Liver (tissue), 9 donors: Measurements from ENCODE around the gene ZMYM4. TPM values are rescaled to one million over a fixed set of nuclear protein-coding genes. Genes with fewer than 3 reads are reported as not detected.
"Not testable (repeated sequence)": the region's sequence is repeated elsewhere in the genome, so short reads cannot be mapped to it uniquely, and the experiment has no call there.

ENCODE experiments used
- DNase-seq: peaks from one replicate; pipeline ENCODE4 v3.0.0-alpha.2; 2017; ENCODE audit warnings: low spot score
- H3K27ac ChIP-seq, 2 donors: one replicate each; pipeline ENCODE4 v1.7.0; 2013; ENCODE audit warnings: inconsistent platforms in 2 of 2, low read length in 2 of 2, control low read depth in 1 of 2, low read depth in 1 of 2, mild to moderate bottlenecking in 1 of 2
- H3K27me3 ChIP-seq, 4 donors: one replicate each; pipeline versions ENCODE4 v1.6.1 to v1.7.0; 2013; ENCODE audit warnings: low read length in 3 of 4, inconsistent platforms in 1 of 4, mild to moderate bottlenecking in 1 of 4, moderate library complexity in 1 of 4; ENCODE audit not compliant: control insufficient read depth in 4 of 4, insufficient read depth in 4 of 4
- H3K36me3 ChIP-seq, 4 donors: one replicate each; pipeline versions ENCODE4 v1.6.1 to v1.7.0; 2013; ENCODE audit warnings: low read length in 3 of 4, mild to moderate bottlenecking in 3 of 4, low read depth in 1 of 4, moderate library complexity in 1 of 4; ENCODE audit not compliant: control insufficient read depth in 4 of 4, insufficient read depth in 3 of 4
- H3K4me1 ChIP-seq, 4 donors: one replicate each; pipeline versions ENCODE4 v1.6.1 to v1.7.0; 2013; ENCODE audit warnings: low read length in 3 of 4, mild to moderate bottlenecking in 3 of 4, moderate library complexity in 1 of 4; ENCODE audit not compliant: control insufficient read depth in 4 of 4, insufficient read depth in 4 of 4
- H3K4me3 ChIP-seq, 3 donors: one replicate each; pipeline versions ENCODE4 v1.6.1 to v1.7.0; 2013; ENCODE audit warnings: low read length in 3 of 3, control low read depth in 1 of 3, low read depth in 1 of 3, mild to moderate bottlenecking in 1 of 3
- H3K9ac ChIP-seq, 2 donors: one replicate each; pipeline ENCODE4 v1.7.0; 2013; ENCODE audit warnings: low read length in 2 of 2, mild to moderate bottlenecking in 2 of 2, moderate library complexity in 2 of 2, control low read depth in 1 of 2, low read depth in 1 of 2
- H3K9me3 ChIP-seq, 4 donors: one replicate each; pipeline versions ENCODE4 v1.6.1 to v1.7.0; 2013; ENCODE audit warnings: low read length in 3 of 4; ENCODE audit not compliant: control insufficient read depth in 4 of 4
- ATF3 ChIP-seq: IDR thresholded peaks from 2 replicates; pipeline ENCODE4 v1.6.1; 2016; ENCODE audit warnings: antibody characterized with exemption
- FOXA2 ChIP-seq: IDR thresholded peaks from 2 replicates; pipeline ENCODE4 v1.6.1; 2016; ENCODE audit warnings: antibody characterized with exemption
- GABPA ChIP-seq, 2 donors: IDR thresholded peaks in 1 of 2; conservative IDR thresholded peaks in 1 of 2; 2 replicates each; pipeline ENCODE4 v1.6.1; 2016; ENCODE audit warnings: antibody characterized with exemption in 2 of 2, mild to moderate bottlenecking in 1 of 2, moderate library complexity in 1 of 2
- HNF4A ChIP-seq, 2 donors: conservative IDR thresholded peaks; 2 replicates each; pipeline ENCODE4 v1.6.1; 2016; ENCODE audit warnings: antibody characterized with exemption in 2 of 2, mild to moderate bottlenecking in 2 of 2
- HNF4G ChIP-seq: IDR thresholded peaks from 2 replicates; pipeline ENCODE4 v1.6.1; 2016; ENCODE audit warnings: antibody characterized with exemption
- JUND ChIP-seq, 2 donors: IDR thresholded peaks; 2 replicates each; pipeline ENCODE4 v1.6.1; 2016; ENCODE audit warnings: antibody characterized with exemption in 2 of 2
- MAX ChIP-seq: IDR thresholded peaks from 2 replicates; pipeline ENCODE4 v1.6.1; 2016; ENCODE audit warnings: antibody characterized with exemption
- NR2F2 ChIP-seq: IDR thresholded peaks from 2 replicates; pipeline ENCODE4 v1.6.1; 2016; ENCODE audit warnings: antibody characterized with exemption
- RAD21 ChIP-seq, 2 donors: IDR thresholded peaks; 2 replicates each; pipeline ENCODE4 v1.6.1; 2016; ENCODE audit warnings: antibody characterized with exemption in 2 of 2, mild to moderate bottlenecking in 2 of 2
- RXRA ChIP-seq, 2 donors: IDR thresholded peaks; 2 replicates each; pipeline ENCODE4 v1.6.1; 2017 to 2018; ENCODE audit warnings: antibody characterized with exemption in 2 of 2, mild to moderate bottlenecking in 1 of 2
- YY1 ChIP-seq: IDR thresholded peaks from 2 replicates; pipeline ENCODE4 v1.6.1; 2016; ENCODE audit warnings: antibody characterized with exemption, mild to moderate bottlenecking
- whole genome bisulfite sequencing: extraction: QIAGEN DNeasy Blood & Tissue Kit; methylation state at CpG from one replicate; pipeline ENCODE4 v1.1.7; 2013; 5-methylcytosine and 5-hydroxymethylcytosine counted together
- polyA plus RNA-seq, 2 donors: library from polyadenylated mRNA; stranded (reverse) in 1 of 2; unstranded in 1 of 2; fragments of 200-250 nt in 1 of 2; fragments of >200 nt in 1 of 2; fragmentation: Nextera tagmentation in 1 of 2; extraction: Ambion mirVana in 1 of 2; gene quantifications; one replicate each; pipeline versions ENCODE4 v1.2.1 to v1.2.3, GENCODE V29; 2013 to 2015
- total RNA-seq, 2 donors: library from RNA; depleted of rRNA; stranded (reverse); fragments of >200 nt; gene quantifications; one replicate each; pipeline ENCODE4 v1.2.3, GENCODE V29; 2014
- TF ChIP-seq, protein P1 (sequence below): IDR thresholded peaks from 2 replicates; pipeline ENCODE4 v1.6.1; 2016; ENCODE audit warnings: antibody characterized with exemption, mild to moderate bottlenecking
- TF ChIP-seq, protein P2 (sequence below): IDR thresholded peaks from 2 replicates; pipeline ENCODE4 v1.6.1; 2016; ENCODE audit warnings: antibody characterized with exemption
- TF ChIP-seq, protein P3 (sequence below): fragments of 150-350 bp; IDR thresholded peaks from 2 replicates; pipeline ENCODE4 v1.5.1; 2017; ENCODE audit warnings: improper control_type of control experiment, low read depth, low read length; ENCODE audit not compliant: missing input control
- donor health status: healthy.
- donor health status: healthy.
- donor health status: healthy.
- donor health status: healthy.
- donor health status: healthy.

The ZMYM4 gene
- total and polyA plus RNA-seq, 4 donors, result 5.3 to 16.8 (median 10.5) TPM

GRCh38 chr1:35461966-35462651 lies 193.6 kb downstream of the ZMYM4 start:
- Histone ChIP-seq H3K9ac (no peak overlapping the region), H3K9me3 (no peaks in the 10 kb centered on the region), H3K27ac (no peak overlapping the region), H3K4me1 (no peaks in the 10 kb centered on the region), H3K27me3 (no peaks in the 10 kb centered on the region), H3K4me3 (no peak overlapping the region), H3K36me3 (peaks cover 8 to 48% (median 37%) of the 10 kb centered on the region in 4 donors)
- WGBS, result 96% methylated on average over 5 of the region's 5 CpGs
- no peak for TF ChIP-seq RAD21 (IDR thresholded peaks at IDR 0.05)
- TF ChIP-seq, protein P1, sequence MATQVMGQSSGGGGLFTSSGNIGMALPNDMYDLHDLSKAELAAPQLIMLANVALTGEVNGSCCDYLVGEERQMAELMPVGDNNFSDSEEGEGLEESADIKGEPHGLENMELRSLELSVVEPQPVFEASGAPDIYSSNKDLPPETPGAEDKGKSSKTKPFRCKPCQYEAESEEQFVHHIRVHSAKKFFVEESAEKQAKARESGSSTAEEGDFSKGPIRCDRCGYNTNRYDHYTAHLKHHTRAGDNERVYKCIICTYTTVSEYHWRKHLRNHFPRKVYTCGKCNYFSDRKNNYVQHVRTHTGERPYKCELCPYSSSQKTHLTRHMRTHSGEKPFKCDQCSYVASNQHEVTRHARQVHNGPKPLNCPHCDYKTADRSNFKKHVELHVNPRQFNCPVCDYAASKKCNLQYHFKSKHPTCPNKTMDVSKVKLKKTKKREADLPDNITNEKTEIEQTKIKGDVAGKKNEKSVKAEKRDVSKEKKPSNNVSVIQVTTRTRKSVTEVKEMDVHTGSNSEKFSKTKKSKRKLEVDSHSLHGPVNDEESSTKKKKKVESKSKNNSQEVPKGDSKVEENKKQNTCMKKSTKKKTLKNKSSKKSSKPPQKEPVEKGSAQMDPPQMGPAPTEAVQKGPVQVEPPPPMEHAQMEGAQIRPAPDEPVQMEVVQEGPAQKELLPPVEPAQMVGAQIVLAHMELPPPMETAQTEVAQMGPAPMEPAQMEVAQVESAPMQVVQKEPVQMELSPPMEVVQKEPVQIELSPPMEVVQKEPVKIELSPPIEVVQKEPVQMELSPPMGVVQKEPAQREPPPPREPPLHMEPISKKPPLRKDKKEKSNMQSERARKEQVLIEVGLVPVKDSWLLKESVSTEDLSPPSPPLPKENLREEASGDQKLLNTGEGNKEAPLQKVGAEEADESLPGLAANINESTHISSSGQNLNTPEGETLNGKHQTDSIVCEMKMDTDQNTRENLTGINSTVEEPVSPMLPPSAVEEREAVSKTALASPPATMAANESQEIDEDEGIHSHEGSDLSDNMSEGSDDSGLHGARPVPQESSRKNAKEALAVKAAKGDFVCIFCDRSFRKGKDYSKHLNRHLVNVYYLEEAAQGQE, result no peak
- TF ChIP-seq RXRA (IDR thresholded peaks at IDR 0.05), result no peak
- TF ChIP-seq, protein P2, sequence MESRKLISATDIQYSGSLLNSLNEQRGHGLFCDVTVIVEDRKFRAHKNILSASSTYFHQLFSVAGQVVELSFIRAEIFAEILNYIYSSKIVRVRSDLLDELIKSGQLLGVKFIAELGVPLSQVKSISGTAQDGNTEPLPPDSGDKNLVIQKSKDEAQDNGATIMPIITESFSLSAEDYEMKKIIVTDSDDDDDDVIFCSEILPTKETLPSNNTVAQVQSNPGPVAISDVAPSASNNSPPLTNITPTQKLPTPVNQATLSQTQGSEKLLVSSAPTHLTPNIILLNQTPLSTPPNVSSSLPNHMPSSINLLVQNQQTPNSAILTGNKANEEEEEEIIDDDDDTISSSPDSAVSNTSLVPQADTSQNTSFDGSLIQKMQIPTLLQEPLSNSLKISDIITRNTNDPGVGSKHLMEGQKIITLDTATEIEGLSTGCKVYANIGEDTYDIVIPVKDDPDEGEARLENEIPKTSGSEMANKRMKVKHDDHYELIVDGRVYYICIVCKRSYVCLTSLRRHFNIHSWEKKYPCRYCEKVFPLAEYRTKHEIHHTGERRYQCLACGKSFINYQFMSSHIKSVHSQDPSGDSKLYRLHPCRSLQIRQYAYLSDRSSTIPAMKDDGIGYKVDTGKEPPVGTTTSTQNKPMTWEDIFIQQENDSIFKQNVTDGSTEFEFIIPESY, result no peak
- TF ChIP-seq GABPA (IDR thresholded peaks at IDR 0.05 in 1 of 2, conservative IDR thresholded peaks at IDR 0.05 in 1 of 2), result no peak
- no peak for TF ChIP-seq HNF4A (conservative IDR thresholded peaks at IDR 0.05)
- TF ChIP-seq JUND (IDR thresholded peaks at IDR 0.05), result no peak
- TF ChIP-seq, protein P3, sequence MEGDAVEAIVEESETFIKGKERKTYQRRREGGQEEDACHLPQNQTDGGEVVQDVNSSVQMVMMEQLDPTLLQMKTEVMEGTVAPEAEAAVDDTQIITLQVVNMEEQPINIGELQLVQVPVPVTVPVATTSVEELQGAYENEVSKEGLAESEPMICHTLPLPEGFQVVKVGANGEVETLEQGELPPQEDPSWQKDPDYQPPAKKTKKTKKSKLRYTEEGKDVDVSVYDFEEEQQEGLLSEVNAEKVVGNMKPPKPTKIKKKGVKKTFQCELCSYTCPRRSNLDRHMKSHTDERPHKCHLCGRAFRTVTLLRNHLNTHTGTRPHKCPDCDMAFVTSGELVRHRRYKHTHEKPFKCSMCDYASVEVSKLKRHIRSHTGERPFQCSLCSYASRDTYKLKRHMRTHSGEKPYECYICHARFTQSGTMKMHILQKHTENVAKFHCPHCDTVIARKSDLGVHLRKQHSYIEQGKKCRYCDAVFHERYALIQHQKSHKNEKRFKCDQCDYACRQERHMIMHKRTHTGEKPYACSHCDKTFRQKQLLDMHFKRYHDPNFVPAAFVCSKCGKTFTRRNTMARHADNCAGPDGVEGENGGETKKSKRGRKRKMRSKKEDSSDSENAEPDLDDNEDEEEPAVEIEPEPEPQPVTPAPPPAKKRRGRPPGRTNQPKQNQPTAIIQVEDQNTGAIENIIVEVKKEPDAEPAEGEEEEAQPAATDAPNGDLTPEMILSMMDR, result no peak
- no peak for TF ChIP-seq NR2F2
- no peak for DNase-seq

DNA sequence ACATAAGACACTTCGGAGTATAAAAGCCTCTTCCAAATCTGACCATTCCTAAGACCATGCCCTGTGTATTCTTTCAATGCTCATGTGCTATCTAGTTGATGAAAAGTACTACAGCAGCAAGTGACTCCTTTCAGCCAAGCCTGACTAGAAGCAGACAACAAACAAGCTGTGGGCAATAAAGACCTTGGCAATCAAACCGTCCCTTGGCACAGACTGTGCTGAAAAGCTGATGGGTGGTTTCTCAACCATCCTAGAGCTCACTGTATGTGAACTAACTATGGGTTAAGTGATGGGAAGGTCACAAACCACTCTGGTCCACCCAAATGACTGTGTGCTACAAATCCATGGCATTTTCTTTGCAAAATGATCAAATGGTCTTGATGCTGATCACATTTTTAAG lies 194.7 kb downstream of the ZMYM4 start:
- no peaks in the 10 kb centered on the region for H3K4me1 ChIP-seq
- H3K36me3 ChIP-seq, result peaks cover 9 to 45% (median 36%) of the 10 kb centered on the region in 4 donors
- no peaks in the 10 kb centered on the region for H3K27me3 ChIP-seq
- TF ChIP-seq FOXA2 (no peak), RAD21 (IDR thresholded peaks at IDR 0.05) (no peak), GABPA (IDR thresholded peaks at IDR 0.05 in 1 of 2, conservative IDR thresholded peaks at IDR 0.05 in 1 of 2) (no peak), ATF3 (no peak), MAX (no peak), YY1 (no peak), HNF4G (no peak)
- TF ChIP-seq, protein P3, result no peak
- TF ChIP-seq, protein P2, result no peak
- no peak overlapping the region for H3K27ac ChIP-seq
- WGBS, result 70% methylated on average over 2 of the region's 2 CpGs
- no peaks in the 10 kb centered on the region for H3K9me3 ChIP-seq
- no peak overlapping the region for H3K9ac ChIP-seq
- no peak for DNase-seq
- no peak overlapping the region for H3K4me3 ChIP-seq

GRCh38 chr1:35463749-35464148 lies 195.2 kb downstream of the ZMYM4 start:
- H3K36me3 ChIP-seq, result peaks cover 10 to 47% (median 37%) of the 10 kb centered on the region in 4 donors
- not testable (repeated sequence) for H3K27me3 ChIP-seq, H3K4me1 ChIP-seq, H3K9me3 ChIP-seq, H3K4me3 ChIP-seq, DNase-seq, H3K9ac ChIP-seq, H3K27ac ChIP-seq
- WGBS, result 95% methylated on average over 2 of the region's 2 CpGs
